Uterus (tissue), 4 donors: ENCODE data around the gene ARHGEF7. TPM values are rescaled to one million over a fixed set of nuclear protein-coding genes. Genes with fewer than 3 reads are reported as not detected.
A peak's percentile ranks its signal among the peaks of the same experiment; 100 is the strongest.

ENCODE experiments used
- DNase-seq, 2 donors: peaks; one replicate each; pipeline ENCODE4 v3.0.0-alpha.2; 2019 to 2020
- H3K27ac ChIP-seq, 2 donors: fragments of 200-600 bp; sonication (generic); 1 replicate in 1 of 2; 2 replicates in 1 of 2; pipeline ENCODE4 v1.5.1; 2016 to 2018
- H3K27me3 ChIP-seq, 2 donors: fragments of 200-600 bp; sonication (generic); one replicate each; pipeline ENCODE4 v1.5.1; 2018 to 2019; ENCODE audit warnings: control low read depth in 1 of 2
- H3K36me3 ChIP-seq, 2 donors: fragments of 200-600 bp; sonication (generic); one replicate each; pipeline ENCODE4 v1.5.1; 2019; ENCODE audit warnings: control low read depth in 1 of 2
- H3K4me1 ChIP-seq, 2 donors: fragments of 200-600 bp; sonication (generic); one replicate each; pipeline ENCODE4 v1.5.1; 2018 to 2019; ENCODE audit warnings: control low read depth in 1 of 2
- H3K4me3 ChIP-seq, 2 donors: fragments of 200-600 bp; sonication (generic); 1 replicate in 1 of 2; 2 replicates in 1 of 2; pipeline ENCODE4 v1.5.1; 2018 to 2019; ENCODE audit warnings: mild to moderate bottlenecking in 1 of 2
- H3K9me3 ChIP-seq, 2 donors: fragments of 200-600 bp; sonication (generic); one replicate each; pipeline ENCODE4 v1.5.1; 2019; ENCODE audit warnings: control low read depth in 1 of 2
- CTCF ChIP-seq, 4 experiments: fragments of 200-600 bp in 2 of 4; fragments of 450-650 bp in 2 of 4; sonication (generic) in 2 of 4; IDR thresholded peaks; one replicate each; pipeline ENCODE4 v1.5.1; 2016 to 2019; ENCODE audit warnings: antibody characterized with exemption in 4 of 4, mild to moderate bottlenecking in 2 of 4, moderate library complexity in 1 of 4
- POLR2A ChIP-seq, 2 donors: fragments of 450-650 bp; IDR thresholded peaks; one replicate each; pipeline ENCODE4 v1.6.1; 2016; ENCODE audit warnings: antibody characterized with exemption in 2 of 2, mild to moderate bottlenecking in 1 of 2, moderate library complexity in 1 of 2
- intact Hi-C: fragments of 100-400 bp; cut with DNase I; formaldehyde crosslinking; loops from one replicate; pipeline ENCODE4 v1.15.1; 2023; ENCODE audit warnings: low total_unique reads
- total RNA-seq, 4 donors: library from RNA; depleted of rRNA in 3 of 4; stranded (reverse); fragments of >200 nt in 3 of 4; gene quantifications; one replicate each; pipeline versions ENCODE4 v1.1.0 to v1.2.4, GENCODE V29; 2014 to 2023
- donor health status: DM: yes; HTN: yes; CAD: no.

ARHGEF7 gene
- total RNA-seq, 4 donors from 2014 or later = 42.6 to 152 (median 127) TPM

- Histone ChIP-seq H3K27me3 (no peaks in the 10 kb centered on the region), H3K4me3 (no peak overlapping the region), H3K4me1 (no peaks in the 10 kb centered on the region), H3K36me3 (no peaks in the 10 kb centered on the region), H3K27ac (peak overlapping the region in 1 of 2 donors; percentile 18), H3K9me3 (no peaks in the 10 kb centered on the region)
- TF ChIP-seq CTCF (IDR thresholded peaks at IDR 0.05) = no peak
- no peak for TF ChIP-seq POLR2A (IDR thresholded peaks at IDR 0.05)
- intact Hi-C loops = loop anchor here (10.0 kb wide), 2 partner anchors 55 to 155 kb away; no protein-coding TSS in a partner anchor
- DNase-seq = no peak
Observed at GRCh38 chr13:111219950-111220349, 104.8 kb downstream of the ARHGEF7 start.

- Histone ChIP-seq H3K9me3 (no peaks in the 10 kb centered on the region), H3K36me3 (no peaks in the 10 kb centered on the region), H3K27ac (no peak overlapping the region), H3K27me3 (no peaks in the 10 kb centered on the region), H3K4me3 (no peak overlapping the region), H3K4me1 (peaks cover 0 to 6% of the 10 kb centered on the region in 2 donors)
- no peak for DNase-seq
- TF ChIP-seq CTCF (IDR thresholded peaks at IDR 0.05) (no peak), POLR2A (IDR thresholded peaks at IDR 0.05) (no peak)
- intact Hi-C loops = loop anchor here (10.0 kb wide), 1 partner anchor 160 kb away; no protein-coding TSS in a partner anchor
Observed at GRCh38 chr13:111225166-111225565, 110.1 kb downstream of the ARHGEF7 start.

- no peaks in the 10 kb centered on the region for H3K9me3 ChIP-seq
- no peaks in the 10 kb centered on the region for H3K27me3 ChIP-seq
- no peak overlapping the region for H3K27ac ChIP-seq
- intact Hi-C loops = loop anchor here (10.0 kb wide), 1 partner anchor 161 kb away; no protein-coding TSS in a partner anchor
- TF ChIP-seq POLR2A (IDR thresholded peaks at IDR 0.05) (no peak), CTCF (IDR thresholded peaks at IDR 0.05) (no peak)
- DNase-seq = no peak
- H3K4me3 ChIP-seq = no peak overlapping the region
- H3K4me1 ChIP-seq = peaks cover 0 to 6% of the 10 kb centered on the region in 2 donors
- H3K36me3 ChIP-seq = no peaks in the 10 kb centered on the region
Observed at GRCh38 chr13:111225810-111226546, 110.9 kb downstream of the ARHGEF7 start.

GRCh38 chr13:111227405-111227804, 112.3 kb downstream of the ARHGEF7 start:
- TF ChIP-seq POLR2A (IDR thresholded peaks at IDR 0.05) (no peak), CTCF (IDR thresholded peaks at IDR 0.05) (no peak)
- no peaks in the 10 kb centered on the region for H3K9me3 ChIP-seq
- no peaks in the 10 kb centered on the region for H3K36me3 ChIP-seq
- peaks cover 0 to 6% of the 10 kb centered on the region in 2 donors for H3K4me1 ChIP-seq
- no peak overlapping the region for H3K27ac ChIP-seq
- no peaks in the 10 kb centered on the region for H3K27me3 ChIP-seq
- intact Hi-C loops = loop anchor here (10.0 kb wide), 1 partner anchor 163 kb away; no protein-coding TSS in a partner anchor
- no peak for DNase-seq
- no peak overlapping the region for H3K4me3 ChIP-seq
